Measurements from ENCODE around the gene OXCT1. TPM values are rescaled to one million over a fixed set of nuclear protein-coding genes. Genes with fewer than 3 reads are reported as not detected.

Gene OXCT1
- polyA plus RNA-seq, 2 of the 4 experiments (the other 2 are of a cell fraction): 2.6 to 3.0 TPM

GRCh38 chr5:41827792-41828191, 42.4 kb downstream of the OXCT1 start:
- no peak overlapping the region for H3K27ac ChIP-seq
- H3K4me2 ChIP-seq: no peak overlapping the region
- no peak overlapping the region for H3K4me3 ChIP-seq
- no peak for FAIRE-seq
- 84% methylated on average over 1 of the region's 1 CpG for WGBS (ENCODE audit: missing lambda C conversion rate)
- no peak for DNase-seq (ENCODE audit: low read depth in 1 of 2, low spot score in 1 of 2)
- TF ChIP-seq ESRRA (IDR thresholded peaks at IDR 0.05; ENCODE audit: borderline replicate concordance, low read length): no peak
- TF ChIP-seq FOXS1 (CRISPR knock-in tag; IDR thresholded peaks at IDR 0.05): no peak
- no peak for TF ChIP-seq EHMT2 (IDR thresholded peaks at IDR 0.05; ENCODE audit: low read depth)
- TF ChIP-seq NFE2L2 (conservative IDR thresholded peaks at IDR 0.05; ENCODE audit: low read length): no peak
- no peak for TF ChIP-seq KDM5A (IDR thresholded peaks at IDR 0.05)
- no peak for TF ChIP-seq ZC3H11A (IDR thresholded peaks at IDR 0.05)
- no peak for TF ChIP-seq ATOH8 (CRISPR knock-in tag; IDR thresholded peaks at IDR 0.05; ENCODE audit: low read depth)
- no peak for TF ChIP-seq RAD21 (conservative IDR thresholded peaks at IDR 0.05 in 1 of 2, IDR thresholded peaks at IDR 0.05 in 1 of 2)
- no peak for TF ChIP-seq TFCP2L1 (CRISPR knock-in tag; IDR thresholded peaks at IDR 0.05)
- no peak for TF ChIP-seq JUN (IDR thresholded peaks at IDR 0.05)
- TF ChIP-seq SREBF2 (IDR thresholded peaks at IDR 0.05): no peak
- no peak for ATAC-seq
- H3K4me1 ChIP-seq: no peaks in the 10 kb centered on the region
- no peaks in the 10 kb centered on the region for H3K9me3 ChIP-seq
- CTCF ChIA-PET: interaction anchor here (0.6 kb wide), 1 partner anchor 866 kb away, joined by 3 read pairs; no protein-coding TSS in a partner anchor
- POLR2A ChIA-PET: no interaction called here

- Histone ChIP-seq H3K4me3 (no peak overlapping the region), H3K27ac (no peak overlapping the region), H3K4me1 (no peaks in the 10 kb centered on the region), H3K9me3 (no peaks in the 10 kb centered on the region), H3K4me2 (no peak overlapping the region)
- ChIA-PET POLR2A (no interaction called here), CTCF (interaction anchor here (1.8 kb wide), 1 partner anchor 21 kb away, joined by 5 read pairs; no protein-coding TSS in a partner anchor)
- ATAC-seq: no peak
- 54% methylated on average over 3 of the region's 3 CpGs for WGBS (ENCODE audit: missing lambda C conversion rate)
- TF ChIP-seq CBX8 (IDR thresholded peaks at IDR 0.05) (no peak), EHF (CRISPR knock-in tag; IDR thresholded peaks at IDR 0.05) (no peak), ATOH8 (CRISPR knock-in tag; IDR thresholded peaks at IDR 0.05; ENCODE audit: low read depth) (no peak), JUN (IDR thresholded peaks at IDR 0.05) (no peak), CBX2 (IDR thresholded peaks at IDR 0.05; ENCODE audit: borderline replicate concordance, low read depth) (no peak), FOSB (CRISPR knock-in tag; IDR thresholded peaks at IDR 0.05) (no peak), RCOR1 (IDR thresholded peaks at IDR 0.05; ENCODE audit: low read depth, low read length) (no peak), RFX5 (IDR thresholded peaks at IDR 0.05) (no peak), HEYL (CRISPR knock-in tag; IDR thresholded peaks at IDR 0.05) (no peak), TFCP2L1 (CRISPR knock-in tag; IDR thresholded peaks at IDR 0.05) (no peak), CHD4 (IDR thresholded peaks at IDR 0.05; ENCODE audit: borderline replicate concordance) (no peak)
- no peak for FAIRE-seq
- no peak for DNase-seq (ENCODE audit: low read depth in 1 of 2, low spot score in 1 of 2)
Observed at GRCh38 chr5:41822036-41822435, 48.2 kb downstream of the OXCT1 start.

DNA sequence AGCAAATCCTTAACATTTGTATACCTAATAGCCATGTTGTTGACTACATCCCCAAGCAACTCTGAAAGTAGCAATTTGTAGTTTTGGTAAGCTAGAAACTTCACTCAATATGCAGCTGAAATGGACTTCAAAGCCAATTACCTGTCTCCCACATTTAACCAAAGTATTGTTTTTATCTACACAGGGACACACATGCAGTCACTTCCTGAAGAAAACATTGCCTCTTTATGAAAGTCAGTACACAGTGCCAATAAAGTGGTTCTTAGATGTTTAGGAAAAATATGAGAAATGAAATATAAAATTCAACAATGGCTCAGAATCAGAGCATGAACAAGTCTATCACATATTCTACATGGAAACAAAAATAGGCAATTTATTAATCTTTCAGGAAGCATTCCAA, 49.2 kb downstream of the OXCT1 start:
- H3K4me2 ChIP-seq: no peak overlapping the region
- ATAC-seq: no peak
- no peaks in the 10 kb centered on the region for H3K9me3 ChIP-seq
- H3K27ac ChIP-seq: no peak overlapping the region
- CTCF ChIA-PET: interaction anchor here (1.8 kb wide), 1 partner anchor 22 kb away, joined by 5 read pairs; no protein-coding TSS in a partner anchor
- no peak overlapping the region for H3K4me3 ChIP-seq
- POLR2A ChIA-PET: no interaction called here
- DNase-seq (ENCODE audit: low read depth in 1 of 2, low spot score in 1 of 2): no peak
- H3K4me1 ChIP-seq: no peaks in the 10 kb centered on the region
- TF ChIP-seq ESRRA (IDR thresholded peaks at IDR 0.05; ENCODE audit: borderline replicate concordance, low read length) (no peak), EP300 (IDR thresholded peaks at IDR 0.05) (no peak), POLR2A (IDR thresholded peaks at IDR 0.05; ENCODE audit: low read length) (no peak), MAZ (IDR thresholded peaks at IDR 0.05; ENCODE audit: borderline replicate concordance, low read depth, low read length) (no peak), CHD4 (IDR thresholded peaks at IDR 0.05; ENCODE audit: borderline replicate concordance) (no peak), PHF8 (IDR thresholded peaks at IDR 0.05; ENCODE audit: borderline replicate concordance, low read depth) (no peak), HOXB5 (CRISPR knock-in tag; IDR thresholded peaks at IDR 0.05) (no peak), RCOR1 (IDR thresholded peaks at IDR 0.05; ENCODE audit: low read depth, low read length) (no peak), CHD2 (IDR thresholded peaks at IDR 0.05; ENCODE audit: low read length, partially characterized antibody) (no peak), PBX3 (IDR thresholded peaks at IDR 0.05) (no peak), ZFP36 (IDR thresholded peaks at IDR 0.05; ENCODE audit: borderline replicate concordance, partially characterized antibody) (no peak), MYC (IDR thresholded peaks at IDR 0.05; ENCODE audit: borderline replicate concordance, low read length) (no peak), RNF2 (IDR thresholded peaks at IDR 0.05; ENCODE audit: borderline replicate concordance, low read depth) (no peak)
- TF ChIP-seq, protein P1, sequence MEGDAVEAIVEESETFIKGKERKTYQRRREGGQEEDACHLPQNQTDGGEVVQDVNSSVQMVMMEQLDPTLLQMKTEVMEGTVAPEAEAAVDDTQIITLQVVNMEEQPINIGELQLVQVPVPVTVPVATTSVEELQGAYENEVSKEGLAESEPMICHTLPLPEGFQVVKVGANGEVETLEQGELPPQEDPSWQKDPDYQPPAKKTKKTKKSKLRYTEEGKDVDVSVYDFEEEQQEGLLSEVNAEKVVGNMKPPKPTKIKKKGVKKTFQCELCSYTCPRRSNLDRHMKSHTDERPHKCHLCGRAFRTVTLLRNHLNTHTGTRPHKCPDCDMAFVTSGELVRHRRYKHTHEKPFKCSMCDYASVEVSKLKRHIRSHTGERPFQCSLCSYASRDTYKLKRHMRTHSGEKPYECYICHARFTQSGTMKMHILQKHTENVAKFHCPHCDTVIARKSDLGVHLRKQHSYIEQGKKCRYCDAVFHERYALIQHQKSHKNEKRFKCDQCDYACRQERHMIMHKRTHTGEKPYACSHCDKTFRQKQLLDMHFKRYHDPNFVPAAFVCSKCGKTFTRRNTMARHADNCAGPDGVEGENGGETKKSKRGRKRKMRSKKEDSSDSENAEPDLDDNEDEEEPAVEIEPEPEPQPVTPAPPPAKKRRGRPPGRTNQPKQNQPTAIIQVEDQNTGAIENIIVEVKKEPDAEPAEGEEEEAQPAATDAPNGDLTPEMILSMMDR (IDR thresholded peaks at IDR 0.05): no peak
- FAIRE-seq: no peak
